ENCODE data around the gene IFRD2.
"Not testable (repeated sequence)": the region's sequence is repeated elsewhere in the genome, so short reads cannot be mapped to it uniquely, and the experiment has no call there.

IFRD2 gene

GRCh38 chr3:50299929-50300680, 7.9 kb upstream of the IFRD2 start:
- peak in 1 of 5 experiments; percentile 57 for DNase-seq

GRCh38 chr3:50299638-50299928, 7.4 kb upstream of the IFRD2 start:
- no peak for DNase-seq

GRCh38 chr3:50298836-50299637, 6.8 kb upstream of the IFRD2 start, which contains the start of the genes HYAL3 and NAA80:
Gene HYAL3, minus strand, starts transcription at chr3:50299405. Its CDS starts 3,803 bp downstream, at chr3:50295602.
Gene NAA80, minus strand, starts transcription at chr3:50299405. Its CDS starts 1,942 bp downstream, at chr3:50297463.
- peak; percentile 96 to 100 (median 99) for DNase-seq

- DNase-seq = no peak
Observed at GRCh38 chr3:50297896-50298725, 5.9 kb upstream of the IFRD2 start.

- no peak for DNase-seq
Observed at GRCh38 chr3:50297384-50297775, 5.2 kb upstream of the IFRD2 start.

GRCh38 chr3:50296721-50297383, 4.6 kb upstream of the IFRD2 start:
- no peak for DNase-seq

GRCh38 chr3:50295553-50296431, 3.6 kb upstream of the IFRD2 start:
- DNase-seq = no peak

GRCh38 chr3:50294492-50295403, 2.5 kb upstream of the IFRD2 start:
- DNase-seq = no peak

GRCh38 chr3:50294089-50294488, 1.9 kb upstream of the IFRD2 start:
- DNase-seq = no peak

- no peak for DNase-seq
Observed at GRCh38 chr3:50293079-50293801, 1.0 kb upstream of the IFRD2 start.

GRCh38 chr3:50290161-50290641, 2.0 kb downstream of the IFRD2 start:
- no peak for DNase-seq

GRCh38 chr3:50289130-50289529, 3.1 kb downstream of the IFRD2 start:
- no peak for DNase-seq

- DNase-seq = no peak
Observed at GRCh38 chr3:50288387-50289007, 3.7 kb downstream of the IFRD2 start.

GRCh38 chr3:50287262-50287661, 5.0 kb downstream of the IFRD2 start:
- DNase-seq = no peak

GRCh38 chr3:50286322-50287227, 5.7 kb downstream of the IFRD2 start:
- no peak for DNase-seq

GRCh38 chr3:50284121-50284520, 8.1 kb downstream of the IFRD2 start:
- not testable (repeated sequence) for DNase-seq

- DNase-seq = no peak
Observed at GRCh38 chr3:50279255-50280016, 12.8 kb downstream of the IFRD2 start.

Measured in T-helper 2 cell (primary cell).